SK-N-SH treated with all-trans-retinoic acid at 6 μM for 48 hours (cell line): Measurements from ENCODE around the gene ADAP1.

Experiments used
- ATAC-seq: fragments of 200-7000 bp; cut with Tn5 transposase; 3 replicates; pipeline ENCODE4 v1.9.1; 2020; ENCODE audit warnings: mild to moderate bottlenecking, moderate library complexity
- ARNTL ChIP-seq: fragments of 450-650 bp; formaldehyde crosslinking; IDR thresholded peaks from 2 replicates; pipeline ENCODE4 v1.5.0; 2020; ENCODE audit warnings: low read depth, mild to moderate bottlenecking, moderate library complexity, borderline replicate concordance
- BACH2 ChIP-seq: fragments of 250-450 bp; sonication (Bioruptor Pico); IDR thresholded peaks from 2 replicates; pipeline ENCODE4 v1.9.0; 2021; ENCODE audit warnings: mild to moderate bottlenecking, borderline replicate concordance
- CSDC2 ChIP-seq: fragments of 250-450 bp; sonication (Bioruptor Pico); IDR thresholded peaks from 2 replicates; pipeline ENCODE4 v1.5.0; 2020; ENCODE audit warnings: mild to moderate bottlenecking, moderate library complexity
- ESRRG ChIP-seq: fragments of 250-450 bp; sonication (Bioruptor Pico); IDR thresholded peaks from 2 replicates; pipeline ENCODE4 v1.6.1; 2021; ENCODE audit warnings: mild to moderate bottlenecking
- GLIS3 ChIP-seq: fragments of 250-450 bp; sonication (Bioruptor Pico); IDR thresholded peaks from 2 replicates; pipeline ENCODE4 v1.5.0; 2020; ENCODE audit warnings: mild to moderate bottlenecking, moderate library complexity
- ISL1 ChIP-seq: fragments of 250-450 bp; sonication (Bioruptor Pico); IDR thresholded peaks from 2 replicates; pipeline ENCODE4 v2.1.2; 2022; ENCODE audit warnings: mild to moderate bottlenecking, moderate library complexity
- PPARA ChIP-seq: fragments of 250-450 bp; sonication (Bioruptor Pico); IDR thresholded peaks from 2 replicates; pipeline ENCODE4 v1.5.0; 2020; ENCODE audit warnings: mild to moderate bottlenecking, borderline replicate concordance
- RARB ChIP-seq: fragments of 250-450 bp; sonication (Bioruptor Pico); IDR thresholded peaks from 2 replicates; pipeline ENCODE4 v1.8.0; 2021; ENCODE audit warnings: mild to moderate bottlenecking, moderate library complexity
- SNAI2 ChIP-seq: fragments of 250-450 bp; sonication (Bioruptor Pico); IDR thresholded peaks from 2 replicates; pipeline ENCODE4 v1.5.0; 2020; ENCODE audit warnings: mild to moderate bottlenecking, moderate library complexity
- TCF4 ChIP-seq: fragments of 250-450 bp; sonication (Bioruptor Pico); IDR thresholded peaks from 2 replicates; pipeline ENCODE4 v1.8.0; 2021; ENCODE audit warnings: mild to moderate bottlenecking, moderate library complexity, borderline replicate concordance
- TOX ChIP-seq: fragments of 250-450 bp; sonication (Bioruptor Pico); IDR thresholded peaks from 2 replicates; pipeline ENCODE4 v1.8.0; 2021; ENCODE audit warnings: mild to moderate bottlenecking, moderate library complexity, borderline replicate concordance
- ZC3H10 ChIP-seq: fragments of 250-450 bp; sonication (Bioruptor Pico); IDR thresholded peaks from 2 replicates; pipeline ENCODE4 v1.5.1; 2021; ENCODE audit warnings: mild to moderate bottlenecking, moderate library complexity
- ZFP3 ChIP-seq: fragments of 250-450 bp; sonication (Bioruptor Pico); IDR thresholded peaks from 2 replicates; pipeline ENCODE4 v1.5.0; 2020; ENCODE audit warnings: mild to moderate bottlenecking, moderate library complexity
- ZFP30 ChIP-seq: fragments of 450-650 bp; formaldehyde crosslinking; IDR thresholded peaks from 2 replicates; pipeline ENCODE4 v1.5.0; 2022; ENCODE audit warnings: mild to moderate bottlenecking, moderate library complexity
- ZNF565 ChIP-seq: fragments of 450-650 bp; formaldehyde crosslinking; conservative IDR thresholded peaks from 2 replicates; pipeline ENCODE4 v1.5.0; 2020; ENCODE audit warnings: low read depth, mild to moderate bottlenecking, moderate library complexity
- ZNF70 ChIP-seq: fragments of 450-650 bp; formaldehyde crosslinking; IDR thresholded peaks from 2 replicates; pipeline ENCODE4 v1.5.0; 2020; ENCODE audit warnings: mild to moderate bottlenecking, moderate library complexity
- ZNF8 ChIP-seq: fragments of 450-650 bp; formaldehyde crosslinking; IDR thresholded peaks from 2 replicates; pipeline ENCODE4 v1.5.0; 2020; ENCODE audit warnings: mild to moderate bottlenecking, moderate library complexity
- TF ChIP-seq, protein P1 (sequence below): fragments of 250-450 bp; sonication (Bioruptor Pico); IDR thresholded peaks from 2 replicates; pipeline ENCODE4 v1.8.0; 2021; ENCODE audit warnings: low read depth, mild to moderate bottlenecking, moderate library complexity, borderline replicate concordance
- TF ChIP-seq, protein P2 (sequence below): fragments of 250-450 bp; sonication (Bioruptor Pico); IDR thresholded peaks from 2 replicates; pipeline ENCODE4 v1.5.0; 2020; ENCODE audit warnings: mild to moderate bottlenecking, moderate library complexity
- TF ChIP-seq, protein P3 (sequence below): fragments of 250-450 bp; sonication (Bioruptor Pico); IDR thresholded peaks from 2 replicates; pipeline ENCODE4 v1.5.1; 2020; ENCODE audit warnings: low read depth, mild to moderate bottlenecking, moderate library complexity

Gene ADAP1

DNA sequence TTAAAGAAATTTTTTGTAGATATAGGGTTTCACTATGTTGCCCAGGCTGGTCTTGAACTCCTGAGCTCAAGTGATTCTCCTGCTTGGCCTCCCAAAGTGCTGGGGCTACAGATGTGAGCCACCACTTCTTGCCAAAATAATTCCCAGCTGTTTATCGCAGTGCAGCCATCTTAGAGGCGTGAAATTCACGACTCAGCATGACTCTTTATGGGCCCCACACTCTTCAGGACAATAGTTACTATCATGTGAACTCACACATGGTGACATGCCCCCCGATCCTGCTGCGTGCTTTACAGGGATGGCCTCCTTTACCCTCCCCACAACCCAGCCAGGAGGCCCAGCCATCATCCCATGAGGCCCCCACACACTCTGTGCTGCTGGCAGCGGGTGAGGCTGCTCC lies 16.3 kb upstream of the ADAP1 start:
- ATAC-seq: no peak
- TF ChIP-seq ZNF565 (CRISPR knock-in tag): no peak
- TF ChIP-seq, protein P1, sequence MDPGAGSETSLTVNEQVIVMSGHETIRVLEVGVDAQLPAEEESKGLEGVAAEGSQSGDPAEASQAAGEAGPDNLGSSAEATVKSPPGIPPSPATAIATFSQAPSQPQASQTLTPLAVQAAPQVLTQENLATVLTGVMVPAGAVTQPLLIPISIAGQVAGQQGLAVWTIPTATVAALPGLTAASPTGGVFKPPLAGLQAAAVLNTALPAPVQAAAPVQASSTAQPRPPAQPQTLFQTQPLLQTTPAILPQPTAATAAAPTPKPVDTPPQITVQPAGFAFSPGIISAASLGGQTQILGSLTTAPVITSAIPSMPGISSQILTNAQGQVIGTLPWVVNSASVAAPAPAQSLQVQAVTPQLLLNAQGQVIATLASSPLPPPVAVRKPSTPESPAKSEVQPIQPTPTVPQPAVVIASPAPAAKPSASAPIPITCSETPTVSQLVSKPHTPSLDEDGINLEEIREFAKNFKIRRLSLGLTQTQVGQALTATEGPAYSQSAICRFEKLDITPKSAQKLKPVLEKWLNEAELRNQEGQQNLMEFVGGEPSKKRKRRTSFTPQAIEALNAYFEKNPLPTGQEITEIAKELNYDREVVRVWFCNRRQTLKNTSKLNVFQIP (CRISPR knock-in tag): no peak
- TF ChIP-seq TOX (CRISPR knock-in tag): no peak
- TF ChIP-seq, all 23 proteins: peak for 0

DNA sequence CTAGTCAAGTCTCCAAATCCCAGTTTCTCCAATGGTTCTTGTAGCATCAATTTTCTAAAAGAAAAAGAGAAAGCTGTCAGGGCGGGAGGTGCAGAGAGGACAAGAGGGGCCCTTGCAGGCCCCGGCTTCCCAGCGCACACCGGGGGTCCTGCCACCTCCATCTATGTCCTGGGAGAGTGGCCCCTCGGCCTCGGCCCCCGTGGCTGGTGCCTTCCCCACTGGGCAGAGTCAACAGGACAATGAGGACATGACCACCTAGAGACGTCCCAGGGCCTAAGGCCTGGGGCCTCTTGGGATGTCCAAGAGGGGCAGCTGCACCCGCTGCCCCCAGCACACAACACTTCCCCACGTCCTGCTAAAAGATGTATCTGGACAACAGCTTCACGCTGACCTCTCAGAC lies 14.9 kb upstream of the ADAP1 start:
- no peak for ATAC-seq
- TF ChIP-seq ZFP3 (CRISPR knock-in tag) (no peak), RARB (no peak), ISL1 (no peak), ZNF565 (CRISPR knock-in tag) (no peak), ZC3H10 (CRISPR knock-in tag) (no peak), BACH2 (CRISPR knock-in tag) (no peak), ZFP30 (CRISPR knock-in tag) (no peak), TCF4 (CRISPR knock-in tag) (no peak), ZNF8 (no peak), ESRRG (CRISPR knock-in tag) (no peak), GLIS3 (no peak), CSDC2 (CRISPR knock-in tag) (no peak), SNAI2 (CRISPR knock-in tag) (no peak), ARNTL (CRISPR knock-in tag) (no peak)

DNA sequence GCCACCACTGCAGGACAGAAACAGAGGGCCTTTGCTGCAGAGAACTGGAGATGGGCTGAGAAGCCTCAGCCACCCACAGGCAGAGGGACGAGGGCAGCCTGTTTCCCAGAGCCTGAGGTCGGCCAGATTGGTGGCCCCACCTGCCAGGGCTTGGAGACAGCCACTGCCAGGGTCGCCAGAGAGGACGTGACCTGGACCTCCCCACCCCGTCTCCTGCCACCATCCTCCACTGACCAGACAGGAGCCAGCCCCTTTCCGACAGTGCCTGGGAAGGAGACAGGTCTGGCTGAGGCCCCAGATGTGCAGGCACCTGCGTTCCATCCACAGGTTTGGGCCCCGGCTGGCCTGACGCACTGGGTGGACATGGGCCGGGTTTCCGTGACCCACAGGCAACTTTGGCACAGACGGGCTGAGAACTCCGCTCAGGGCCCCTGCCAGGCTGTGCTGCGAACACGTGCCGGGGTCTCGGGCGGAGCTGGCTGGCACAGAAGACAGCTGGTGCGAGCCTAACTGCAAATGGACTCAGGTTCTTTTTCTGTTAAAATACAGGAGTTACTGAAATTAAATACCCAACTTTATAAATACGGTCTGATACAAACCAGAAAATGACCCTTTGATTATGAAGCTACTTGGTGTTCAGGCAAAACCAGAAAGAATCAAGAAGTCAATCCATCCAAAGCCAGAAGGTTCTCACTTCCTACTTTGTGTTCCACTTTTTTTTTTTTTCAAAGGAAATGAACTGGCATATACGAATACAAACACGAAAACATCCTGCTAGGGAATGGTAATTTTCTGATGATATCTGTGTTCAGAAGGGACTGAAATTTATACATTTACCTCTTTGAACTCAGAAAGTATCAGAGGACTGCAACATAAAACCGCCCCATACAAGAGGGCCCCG lies 14.0 kb upstream of the ADAP1 start:
- no peak for ATAC-seq
- TF ChIP-seq, protein P1 (CRISPR knock-in tag): no peak
- TF ChIP-seq ZNF8: no peak
- TF ChIP-seq ZFP3 (CRISPR knock-in tag): no peak
- no peak for TF ChIP-seq RARB
- no peak for TF ChIP-seq GLIS3

DNA sequence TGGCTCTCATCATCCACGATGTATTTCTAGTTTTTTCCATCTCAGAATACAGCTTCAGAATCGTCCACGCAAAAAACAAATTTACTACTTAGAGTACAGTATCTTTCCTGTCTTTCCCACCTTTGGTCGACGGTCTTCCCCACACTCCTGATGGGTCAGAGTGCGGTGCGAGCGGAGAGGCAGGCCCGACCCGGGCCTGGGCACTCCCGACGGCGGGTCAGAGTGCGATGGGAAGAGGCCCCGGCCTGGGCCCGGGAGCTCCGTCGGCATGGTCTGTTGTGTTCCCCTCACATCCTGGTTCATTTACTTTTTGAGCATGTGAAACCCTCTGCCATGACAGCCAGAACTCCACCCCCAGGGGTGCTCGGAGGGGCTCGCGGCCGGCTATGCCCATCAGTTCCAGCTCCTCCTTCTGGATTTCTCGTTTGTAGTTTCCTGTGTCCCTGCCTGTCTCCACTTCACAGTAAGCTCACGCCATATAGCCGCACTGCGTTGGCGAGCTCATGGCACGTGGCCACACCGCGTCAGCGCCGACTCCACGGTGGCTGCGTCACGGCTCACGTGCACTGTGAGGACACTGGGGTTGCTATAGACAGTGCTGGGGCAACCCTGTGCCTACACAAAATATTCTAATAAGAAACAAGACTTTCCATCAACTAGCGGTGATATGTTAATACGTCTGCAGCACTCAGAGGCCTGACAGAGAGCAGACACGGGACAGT lies 13.0 kb upstream of the ADAP1 start:
- ATAC-seq: no peak
- TF ChIP-seq ZC3H10 (CRISPR knock-in tag) (no peak), ZNF8 (no peak), ESRRG (CRISPR knock-in tag) (no peak), ARNTL (CRISPR knock-in tag) (no peak), ZFP30 (CRISPR knock-in tag) (no peak), ISL1 (no peak), GLIS3 (no peak), PPARA (CRISPR knock-in tag) (no peak), TOX (CRISPR knock-in tag) (no peak), ZNF70 (CRISPR knock-in tag) (no peak), ZFP3 (CRISPR knock-in tag) (no peak), BACH2 (CRISPR knock-in tag) (no peak)
- TF ChIP-seq, protein P2, sequence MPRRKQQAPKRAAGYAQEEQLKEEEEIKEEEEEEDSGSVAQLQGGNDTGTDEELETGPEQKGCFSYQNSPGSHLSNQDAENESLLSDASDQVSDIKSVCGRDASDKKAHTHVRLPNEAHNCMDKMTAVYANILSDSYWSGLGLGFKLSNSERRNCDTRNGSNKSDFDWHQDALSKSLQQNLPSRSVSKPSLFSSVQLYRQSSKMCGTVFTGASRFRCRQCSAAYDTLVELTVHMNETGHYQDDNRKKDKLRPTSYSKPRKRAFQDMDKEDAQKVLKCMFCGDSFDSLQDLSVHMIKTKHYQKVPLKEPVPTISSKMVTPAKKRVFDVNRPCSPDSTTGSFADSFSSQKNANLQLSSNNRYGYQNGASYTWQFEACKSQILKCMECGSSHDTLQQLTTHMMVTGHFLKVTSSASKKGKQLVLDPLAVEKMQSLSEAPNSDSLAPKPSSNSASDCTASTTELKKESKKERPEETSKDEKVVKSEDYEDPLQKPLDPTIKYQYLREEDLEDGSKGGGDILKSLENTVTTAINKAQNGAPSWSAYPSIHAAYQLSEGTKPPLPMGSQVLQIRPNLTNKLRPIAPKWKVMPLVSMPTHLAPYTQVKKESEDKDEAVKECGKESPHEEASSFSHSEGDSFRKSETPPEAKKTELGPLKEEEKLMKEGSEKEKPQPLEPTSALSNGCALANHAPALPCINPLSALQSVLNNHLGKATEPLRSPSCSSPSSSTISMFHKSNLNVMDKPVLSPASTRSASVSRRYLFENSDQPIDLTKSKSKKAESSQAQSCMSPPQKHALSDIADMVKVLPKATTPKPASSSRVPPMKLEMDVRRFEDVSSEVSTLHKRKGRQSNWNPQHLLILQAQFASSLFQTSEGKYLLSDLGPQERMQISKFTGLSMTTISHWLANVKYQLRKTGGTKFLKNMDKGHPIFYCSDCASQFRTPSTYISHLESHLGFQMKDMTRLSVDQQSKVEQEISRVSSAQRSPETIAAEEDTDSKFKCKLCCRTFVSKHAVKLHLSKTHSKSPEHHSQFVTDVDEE (CRISPR knock-in tag): no peak
- TF ChIP-seq, protein P3, sequence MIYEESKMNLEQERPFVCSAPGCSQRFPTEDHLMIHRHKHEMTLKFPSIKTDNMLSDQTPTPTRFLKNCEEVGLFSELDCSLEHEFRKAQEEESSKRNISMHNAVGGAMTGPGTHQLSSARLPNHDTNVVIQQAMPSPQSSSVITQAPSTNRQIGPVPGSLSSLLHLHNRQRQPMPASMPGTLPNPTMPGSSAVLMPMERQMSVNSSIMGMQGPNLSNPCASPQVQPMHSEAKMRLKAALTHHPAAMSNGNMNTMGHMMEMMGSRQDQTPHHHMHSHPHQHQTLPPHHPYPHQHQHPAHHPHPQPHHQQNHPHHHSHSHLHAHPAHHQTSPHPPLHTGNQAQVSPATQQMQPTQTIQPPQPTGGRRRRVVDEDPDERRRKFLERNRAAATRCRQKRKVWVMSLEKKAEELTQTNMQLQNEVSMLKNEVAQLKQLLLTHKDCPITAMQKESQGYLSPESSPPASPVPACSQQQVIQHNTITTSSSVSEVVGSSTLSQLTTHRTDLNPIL (CRISPR knock-in tag): no peak
